Heart left ventricle (tissue), 13 donors: ENCODE data around the gene GSK3B.

Experiments used
- POLR2A ChIP-seq, 2 donors: fragments of 450-650 bp; IDR thresholded peaks; one replicate each; pipeline ENCODE4 v1.6.1; 2017; ENCODE audit warnings: antibody characterized with exemption in 2 of 2, mild to moderate bottlenecking in 2 of 2, moderate library complexity in 2 of 2
- TF ChIP-seq, protein P1 (sequence below), 12 donors: fragments of 200-600 bp; sonication (generic) in 4 of 12; IDR thresholded peaks; one replicate each; pipeline versions ENCODE4 v1.5.0 to v1.8.0; 2018 to 2022; ENCODE audit warnings: antibody characterized with exemption in 12 of 12, mild to moderate bottlenecking in 5 of 12
- donor health status: ischemic (EF 13 %, LVEDD 7.1; RV severe dilation, severe dysfunction).
- donor health status: DM: no; HTN: yes; CAD: no.
- donor health status: DM: no; HTN: no; CAD: no.
- donor health status: ischemic (EF 25% LVEDD 6.9; RV normal size, moderate dysfunction).
- donor health status: ischemic (EF 25% LVEDD 5.7; RV mildly dilated, moderate dysfunction).
- donor health status: ischemic (EF 35%, LVEDD 5.7; RV mildly dilated, moderate dysfunction).
- donor health status: nonischemic (EF 11% LVEDD 7.7; RV severe dilation, severe dysfunction).
- donor health status: DM: yes; HTN: yes; CAD: no.
- donor health status: PGD.
- donor health status: ischemic (EF 29% LVEDD 5.4; RV normal size, mild dysfunction).
- donor health status: nonischemic (EF 23%, LVEDD 6.1; RV moderate dilation, normal function).

DNA sequence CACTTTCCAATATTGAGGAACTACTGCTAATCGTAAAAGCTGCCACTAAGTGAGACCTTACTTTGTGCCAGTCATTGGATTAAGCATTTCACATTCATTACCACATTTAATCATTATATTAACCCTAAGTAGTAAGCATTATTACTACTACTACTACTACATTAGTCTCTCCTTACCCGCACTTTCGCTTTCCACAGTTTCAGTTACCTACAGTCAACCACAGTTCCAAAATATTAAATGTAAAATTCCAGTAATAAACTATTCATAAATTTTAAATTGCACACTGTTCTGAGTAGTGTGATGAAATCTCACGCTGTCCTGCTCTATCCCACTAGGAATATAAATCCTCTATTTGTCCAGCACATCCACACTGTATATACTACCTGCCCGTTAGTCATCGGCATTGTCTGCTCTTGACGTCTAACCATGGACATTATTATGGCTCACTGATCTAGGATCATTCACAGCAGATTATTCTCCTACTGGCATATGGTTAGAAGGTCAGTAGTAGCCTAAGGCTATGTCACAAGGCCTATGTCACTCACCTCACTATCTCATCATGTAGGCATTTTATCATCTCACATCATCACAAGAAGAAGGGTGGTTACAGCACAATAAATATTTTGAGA, 121.1 kb downstream of the GSK3B start:
- TF ChIP-seq, protein P1, sequence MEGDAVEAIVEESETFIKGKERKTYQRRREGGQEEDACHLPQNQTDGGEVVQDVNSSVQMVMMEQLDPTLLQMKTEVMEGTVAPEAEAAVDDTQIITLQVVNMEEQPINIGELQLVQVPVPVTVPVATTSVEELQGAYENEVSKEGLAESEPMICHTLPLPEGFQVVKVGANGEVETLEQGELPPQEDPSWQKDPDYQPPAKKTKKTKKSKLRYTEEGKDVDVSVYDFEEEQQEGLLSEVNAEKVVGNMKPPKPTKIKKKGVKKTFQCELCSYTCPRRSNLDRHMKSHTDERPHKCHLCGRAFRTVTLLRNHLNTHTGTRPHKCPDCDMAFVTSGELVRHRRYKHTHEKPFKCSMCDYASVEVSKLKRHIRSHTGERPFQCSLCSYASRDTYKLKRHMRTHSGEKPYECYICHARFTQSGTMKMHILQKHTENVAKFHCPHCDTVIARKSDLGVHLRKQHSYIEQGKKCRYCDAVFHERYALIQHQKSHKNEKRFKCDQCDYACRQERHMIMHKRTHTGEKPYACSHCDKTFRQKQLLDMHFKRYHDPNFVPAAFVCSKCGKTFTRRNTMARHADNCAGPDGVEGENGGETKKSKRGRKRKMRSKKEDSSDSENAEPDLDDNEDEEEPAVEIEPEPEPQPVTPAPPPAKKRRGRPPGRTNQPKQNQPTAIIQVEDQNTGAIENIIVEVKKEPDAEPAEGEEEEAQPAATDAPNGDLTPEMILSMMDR (IDR thresholded peaks at IDR 0.05), result no peak
- TF ChIP-seq POLR2A (IDR thresholded peaks at IDR 0.05), result no peak
